ENCODE data around the gene OGFR.
A peak's percentile ranks its signal among the peaks of the same experiment; 100 is the strongest.

OGFR gene

GRCh38 chr20:62804627-62805154 lies at the start of gene OGFR:
Gene OGFR, plus strand, starts transcription at chr20:62804835. Its CDS starts 25 bp downstream, at chr20:62804860.
- peak; percentile 81 for DNase-seq

- no peak for DNase-seq
Measured at GRCh38 chr20:62754991-62755356, 49.7 kb upstream of the OGFR start.

GRCh38 chr20:62755817-62756724 lies 48.6 kb upstream of the OGFR start:
- DNase-seq = no peak

GRCh38 chr20:62758226-62758912 lies 46.3 kb upstream of the OGFR start:
- no peak for DNase-seq

- no peak for DNase-seq
Measured at GRCh38 chr20:62759981-62760431, 44.6 kb upstream of the OGFR start.

GRCh38 chr20:62760471-62760855 lies 44.2 kb upstream of the OGFR start:
- no peak for DNase-seq

- DNase-seq = no peak
Measured at GRCh38 chr20:62760856-62761758, 43.5 kb upstream of the OGFR start.

- no peak for DNase-seq
Measured at GRCh38 chr20:62761759-62762131, 42.9 kb upstream of the OGFR start.

- no peak for DNase-seq
Measured at GRCh38 chr20:62762376-62762775, 42.3 kb upstream of the OGFR start.

- no peak for DNase-seq
Measured at GRCh38 chr20:62762801-62763368, 41.8 kb upstream of the OGFR start.

GRCh38 chr20:62763404-62763803 lies 41.2 kb upstream of the OGFR start:
- no peak for DNase-seq

- DNase-seq = no peak
Measured at GRCh38 chr20:62764156-62764935, 40.3 kb upstream of the OGFR start.

GRCh38 chr20:62765021-62765420 lies 39.6 kb upstream of the OGFR start:
- no peak for DNase-seq

GRCh38 chr20:62765432-62766070 lies 39.1 kb upstream of the OGFR start:
- no peak for DNase-seq

GRCh38 chr20:62766071-62766450 lies 38.6 kb upstream of the OGFR start:
- no peak for DNase-seq

- no peak for DNase-seq
Measured at GRCh38 chr20:62766716-62767115, 37.9 kb upstream of the OGFR start.

GRCh38 chr20:62768234-62768546 lies 36.4 kb upstream of the OGFR start:
- no peak for DNase-seq

- DNase-seq = no peak
Measured at GRCh38 chr20:62768551-62769287, 35.9 kb upstream of the OGFR start.

- no peak for DNase-seq
Measured at GRCh38 chr20:62769346-62770071, 35.1 kb upstream of the OGFR start.

Data from right forelimb (tissue), 1 donor.